B cell (primary cell): ENCODE measurements around the gene APBA3. TPM values are rescaled to one million over a fixed set of nuclear protein-coding genes. Genes with fewer than 3 reads are reported as not detected.

Source experiments
- ATAC-seq: fragments of 200-7000 bp; cut with Tn5 transposase; one replicate; pipeline ENCODE4 v1.10.0; 2021; ENCODE audit warnings: low read depth, mild to moderate bottlenecking, moderate number of reproducible peaks, moderate library complexity
- CTCF ChIA-PET: fragments of 350-600 bp; sonication (Branson Sonifier 250); formaldehyde crosslinking; loops from one replicate; lab custom pipeline; 2021; ENCODE audit warnings: antibody characterized with exemption, inconsistent platforms; lab: Charles Lee
- POLR2A ChIA-PET: fragments of 350-600 bp; sonication (Branson Sonifier 250); formaldehyde crosslinking; loops from one replicate; lab custom pipeline; 2021; ENCODE audit warnings: antibody characterized with exemption; lab: Charles Lee
- DNase-seq: peaks from one replicate; pipeline ENCODE4 v3.0.0; 2013
- H2AFZ ChIP-seq: 2 replicates; pipeline ENCODE4 v1.6.1; 2012; ENCODE audit warnings: mild to moderate bottlenecking, low read depth, low read length; ENCODE audit not compliant: insufficient read depth, poor library complexity, severe bottlenecking
- H3K27ac ChIP-seq, 2 donors: 1 replicate in 1 of 2; 2 replicates in 1 of 2; pipeline ENCODE4 v1.5.1; 2012 to 2013; ENCODE audit warnings: low read length in 2 of 2, mild to moderate bottlenecking in 2 of 2, moderate library complexity in 1 of 2
- H3K27me3 ChIP-seq, 4 experiments: fragments of 200-600 bp in 1 of 4; sonication (generic) in 1 of 4; replicated peaks in 1 of 4; 1 replicate in 2 of 4; 2 replicates in 2 of 4; pipeline versions ENCODE4 v1.6.1 to v1.7.0; 2013 to 2016; ENCODE audit warnings: low read length in 3 of 4, mild to moderate bottlenecking in 2 of 4, mixed read lengths in 1 of 4, moderate library complexity in 1 of 4; ENCODE audit not compliant: insufficient read depth in 4 of 4, control insufficient read depth in 3 of 4; ENCODE audit errors: control extremely low read depth in 1 of 4
- H3K36me3 ChIP-seq, 2 experiments: replicated peaks in 1 of 2; 1 replicate in 1 of 2; 2 replicates in 1 of 2; pipeline versions ENCODE4 v1.6.1 to v1.7.1; 2013; ENCODE audit warnings: low read length in 1 of 2; ENCODE audit not compliant: insufficient read depth in 2 of 2, control insufficient read depth in 1 of 2; ENCODE audit errors: control extremely low read depth in 1 of 2, extremely low read depth in 1 of 2
- H3K4me1 ChIP-seq, 2 donors: fragments of 200-600 bp in 1 of 2; sonication (generic) in 1 of 2; 1 replicate in 1 of 2; 2 replicates in 1 of 2; pipeline versions ENCODE4 v1.5.1 to v1.6.1; 2013 to 2017; ENCODE audit warnings: low read length in 2 of 2; ENCODE audit not compliant: control insufficient read depth in 2 of 2, insufficient read depth in 2 of 2
- H3K4me2 ChIP-seq: replicated peaks from 2 replicates; pipeline ENCODE3; 2012; ENCODE audit warnings: mild to moderate bottlenecking, low read depth, low read length; ENCODE audit not compliant: poor library complexity, severe bottlenecking
- H3K4me3 ChIP-seq, 5 experiments: fragments of 200-600 bp in 1 of 5; sonication (generic) in 1 of 5; 1 replicate in 3 of 5; 2 replicates in 2 of 5; pipeline versions ENCODE4 v1.5.1 to v1.7.0; 2011 to 2016; ENCODE audit warnings: low read length in 4 of 5, mild to moderate bottlenecking in 4 of 5, low read depth in 2 of 5, control low read depth in 1 of 5, moderate library complexity in 1 of 5; ENCODE audit not compliant: insufficient read depth in 1 of 5; ENCODE audit errors: control extremely low read depth in 1 of 5, extremely low read depth in 1 of 5
- H3K79me2 ChIP-seq: fragments of 200-600 bp; sonication (generic); one replicate; pipeline ENCODE4 v1.6.0; 2016; ENCODE audit warnings: low read length; ENCODE audit not compliant: control insufficient read depth, insufficient read depth
- H3K9ac ChIP-seq: fragments of 200-600 bp; sonication (generic); 2 replicates; pipeline ENCODE4 v1.6.1; 2017; ENCODE audit warnings: mild to moderate bottlenecking, low read length, moderate library complexity
- H3K9me3 ChIP-seq, 3 donors: one replicate each; pipeline versions ENCODE4 v1.6.1 to v1.7.1; 2013; ENCODE audit warnings: low read length in 2 of 3; ENCODE audit not compliant: control insufficient read depth in 2 of 3, insufficient read depth in 1 of 3; ENCODE audit errors: control extremely low read depth in 1 of 3
- H4K20me1 ChIP-seq: 2 replicates; pipeline ENCODE4 v1.6.0; 2012; ENCODE audit warnings: mild to moderate bottlenecking, low read length; ENCODE audit not compliant: insufficient read depth, control insufficient read depth, poor library complexity, severe bottlenecking
- H3K27ac Mint-ChIP-seq: one replicate; pipeline ENCODE4 v1.8.0; 2021; ENCODE audit warnings: mixed read lengths
- H3K27me3 Mint-ChIP-seq: one replicate; pipeline ENCODE4 v1.8.0; 2021; ENCODE audit warnings: mixed read lengths
- H3K4me1 Mint-ChIP-seq: one replicate; pipeline ENCODE4 v1.8.0; 2021; ENCODE audit warnings: mixed read lengths
- H3K4me3 Mint-ChIP-seq: one replicate; pipeline ENCODE4 v1.8.0; 2021; ENCODE audit warnings: mixed read lengths
- H3K9me3 Mint-ChIP-seq: one replicate; pipeline ENCODE4 v1.8.0; 2022; ENCODE audit warnings: mixed read lengths; ENCODE audit not compliant: insufficient read depth
- CTCF ChIP-seq: fragments of 200-600 bp; IDR thresholded peaks from one replicate; pipeline ENCODE4 v1.8.0; 2022; ENCODE audit warnings: antibody characterized with exemption, mild to moderate bottlenecking
- EZH2 ChIP-seq: IDR thresholded peaks from 2 replicates; pipeline ENCODE4 v1.6.1; 2012; ENCODE audit warnings: borderline replicate concordance, low read depth, mild to moderate bottlenecking, moderate library complexity, low read length; ENCODE audit not compliant: insufficient read depth, poor library complexity, severe bottlenecking
- WGBS: methylation state at CpG from one replicate; pipeline ENCODE4 v1.1.5; 2013; ENCODE audit warnings: missing lambda C conversion rate; ENCODE audit not compliant: insufficient coverage; 5-methylcytosine and 5-hydroxymethylcytosine counted together
- intact Hi-C: fragments of 100-400 bp; cut with micrococcal nuclease; formaldehyde crosslinking; loops from one replicate; pipeline ENCODE4 v1.10.0; 2022
- polyA plus RNA-seq: library from polyadenylated mRNA; depleted of rRNA; stranded (reverse); fragments of >200 nt; gene quantifications from 2 replicates; pipeline ENCODE4 v1.2.3, GENCODE V29; 2012
- total RNA-seq, 2 donors: library from RNA; stranded (reverse); fragments of 120-200 nt in 1 of 2; gene quantifications; 1 replicate in 1 of 2; 2 replicates in 1 of 2; pipeline versions ENCODE4 v1.2.3 to v1.2.4, GENCODE V29; 2013 to 2022

Gene APBA3
- total and polyA plus RNA-seq, 2 donors (not counting 1 experiment from before 2014, with no cell fraction given) = 61.4 to 91.2 TPM

DNA sequence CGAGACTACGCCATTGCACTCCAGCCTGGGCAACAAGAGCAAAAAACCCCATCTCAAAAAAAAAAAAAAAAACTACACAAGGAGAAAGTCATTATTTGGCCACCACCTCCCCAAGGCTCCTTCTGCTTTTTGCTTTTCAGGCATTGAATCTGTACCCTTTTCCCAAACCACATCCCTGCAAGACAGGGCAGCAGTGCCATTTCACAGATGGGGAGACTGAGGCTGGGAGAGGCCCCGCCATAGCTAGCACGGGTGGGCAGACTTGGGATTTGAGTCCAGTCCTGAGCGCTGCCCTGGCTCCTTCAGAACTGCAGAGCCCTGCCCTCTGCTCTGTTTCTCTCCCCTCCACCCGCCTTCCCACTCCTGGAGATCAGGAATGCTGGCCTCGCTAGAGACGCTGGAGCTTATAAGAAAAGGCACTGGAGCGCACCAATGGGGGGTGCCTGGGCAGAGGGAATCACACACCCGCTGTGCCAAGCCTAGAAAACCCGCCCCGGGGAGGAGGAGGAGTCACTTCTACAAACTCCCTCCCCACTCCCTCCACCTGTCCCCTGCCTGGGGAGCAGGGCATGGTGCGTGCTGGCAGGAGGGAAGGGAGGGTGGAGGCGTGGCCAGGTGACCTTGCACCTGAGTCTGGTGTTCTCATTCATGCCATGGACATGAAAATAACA, 35.7 kb downstream of the APBA3 start:
- no peak for TF ChIP-seq EZH2
- TF ChIP-seq CTCF = no peak
- H3K79me2 ChIP-seq = no peaks in the 10 kb centered on the region
- Mint-ChIP-seq H3K4me1 (peaks cover 8% of the 10 kb centered on the region), H3K9me3 (no peaks in the 10 kb centered on the region), H3K27me3 (peaks cover 13% of the 10 kb centered on the region), H3K4me3 (no peak overlapping the region), H3K27ac (no peak overlapping the region)
- no peaks in the 10 kb centered on the region for H3K36me3 ChIP-seq
- H3K4me2 ChIP-seq = no peak overlapping the region
- H2AFZ ChIP-seq = no peak overlapping the region
- peaks cover 15 to 16% of the 10 kb centered on the region in 2 donors for H3K4me1 ChIP-seq
- H3K9ac ChIP-seq = no peak overlapping the region
- WGBS = 37% methylated on average over 10 of the region's 14 CpGs
- H3K9me3 ChIP-seq = peaks cover 0 to 12% (median 0%) of the 10 kb centered on the region in 3 donors
- intact Hi-C loops = no loop called here
- ChIA-PET POLR2A (interaction anchor here (0.7 kb wide), 1 partner anchor 20 kb away, joined by 5 read pairs; no protein-coding TSS in a partner anchor), CTCF (interaction anchor here (0.7 kb wide), 1 partner anchor 22 kb away, joined by 3 read pairs; no protein-coding TSS in a partner anchor)
- no peaks in the 10 kb centered on the region for H4K20me1 ChIP-seq
- no peak overlapping the region for H3K4me3 ChIP-seq
- no peak overlapping the region for H3K27ac ChIP-seq
- no peak for ATAC-seq
- no peak for DNase-seq
- peaks cover 0 to 26% (median 12%) of the 10 kb centered on the region in 4 experiments for H3K27me3 ChIP-seq

DNA sequence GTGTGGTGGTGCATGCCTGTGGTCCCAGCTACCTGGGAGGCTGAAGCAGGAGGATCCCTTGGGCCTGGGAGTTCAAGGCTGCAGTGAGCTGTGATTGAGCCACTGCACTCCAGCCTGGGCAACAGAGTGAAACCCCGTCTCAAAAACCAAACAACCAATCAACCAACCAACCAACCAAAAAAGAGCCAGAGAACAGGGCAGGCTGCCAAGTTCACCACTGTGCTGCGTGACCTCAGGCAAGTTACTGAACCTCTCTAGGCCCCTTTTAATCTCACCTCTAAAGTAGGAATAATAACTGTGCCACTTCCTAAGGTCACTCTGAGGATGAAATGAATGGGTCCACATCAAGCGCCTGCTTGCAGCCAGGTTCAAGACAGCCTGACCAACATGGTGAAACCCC, 36.4 kb downstream of the APBA3 start:
- intact Hi-C loops = no loop called here

More for the DNA sequence above, 36.4 kb downstream of the APBA3 start:
- Mint-ChIP-seq H3K4me1 (peaks cover 8% of the 10 kb centered on the region), H3K27ac (no peak overlapping the region), H3K4me3 (no peak overlapping the region), H3K9me3 (no peaks in the 10 kb centered on the region), H3K27me3 (peaks cover 15% of the 10 kb centered on the region)
- Histone ChIP-seq H3K27me3 (peaks cover 0 to 32% (median 18%) of the 10 kb centered on the region in 4 experiments), H3K9me3 (peaks cover 0 to 12% (median 0%) of the 10 kb centered on the region in 3 donors), H2AFZ (no peak overlapping the region), H4K20me1 (no peaks in the 10 kb centered on the region), H3K27ac (no peak overlapping the region), H3K4me2 (no peak overlapping the region), H3K9ac (no peak overlapping the region), H3K36me3 (no peaks in the 10 kb centered on the region), H3K4me3 (no peak overlapping the region), H3K79me2 (no peaks in the 10 kb centered on the region), H3K4me1 (peaks cover 16 to 20% of the 10 kb centered on the region in 2 donors)
- ChIA-PET POLR2A (interaction anchor here (0.7 kb wide), 1 partner anchor 19 kb away, joined by 5 read pairs; no protein-coding TSS in a partner anchor), CTCF (interaction anchor here (0.7 kb wide), 1 partner anchor 21 kb away, joined by 3 read pairs; no protein-coding TSS in a partner anchor)
- 40% methylated on average over 1 of the region's 3 CpGs for WGBS
- DNase-seq (no peak), ATAC-seq (no peak)
- TF ChIP-seq EZH2 (no peak), CTCF (no peak)
